OCI-LY7 (cell line): ENCODE measurements around the gene BMP4.

Source experiments
- EZH2phosphoT487 ChIP-seq: fragments of 200-600 bp; sonication (generic); IDR thresholded peaks from 2 replicates; pipeline ENCODE4 v1.6.1; 2018; ENCODE audit warnings: low read depth, borderline replicate concordance, mild to moderate bottlenecking, mixed run types, antibody characterized with exemption, low read length, moderate library complexity, mixed read lengths
- TF ChIP-seq, protein P1 (sequence below): fragments of 200-600 bp; sonication (generic); conservative IDR thresholded peaks from 2 replicates; pipeline ENCODE4 v1.5.1; 2014; ENCODE audit warnings: mild to moderate bottlenecking, antibody characterized with exemption, low read length, moderate library complexity, mixed read lengths

GRCh38 chr14:53957739-53958138 is 1.1 kb upstream of the BMP4 start:
- TF ChIP-seq EZH2phosphoT487, result no peak
- TF ChIP-seq, protein P1, sequence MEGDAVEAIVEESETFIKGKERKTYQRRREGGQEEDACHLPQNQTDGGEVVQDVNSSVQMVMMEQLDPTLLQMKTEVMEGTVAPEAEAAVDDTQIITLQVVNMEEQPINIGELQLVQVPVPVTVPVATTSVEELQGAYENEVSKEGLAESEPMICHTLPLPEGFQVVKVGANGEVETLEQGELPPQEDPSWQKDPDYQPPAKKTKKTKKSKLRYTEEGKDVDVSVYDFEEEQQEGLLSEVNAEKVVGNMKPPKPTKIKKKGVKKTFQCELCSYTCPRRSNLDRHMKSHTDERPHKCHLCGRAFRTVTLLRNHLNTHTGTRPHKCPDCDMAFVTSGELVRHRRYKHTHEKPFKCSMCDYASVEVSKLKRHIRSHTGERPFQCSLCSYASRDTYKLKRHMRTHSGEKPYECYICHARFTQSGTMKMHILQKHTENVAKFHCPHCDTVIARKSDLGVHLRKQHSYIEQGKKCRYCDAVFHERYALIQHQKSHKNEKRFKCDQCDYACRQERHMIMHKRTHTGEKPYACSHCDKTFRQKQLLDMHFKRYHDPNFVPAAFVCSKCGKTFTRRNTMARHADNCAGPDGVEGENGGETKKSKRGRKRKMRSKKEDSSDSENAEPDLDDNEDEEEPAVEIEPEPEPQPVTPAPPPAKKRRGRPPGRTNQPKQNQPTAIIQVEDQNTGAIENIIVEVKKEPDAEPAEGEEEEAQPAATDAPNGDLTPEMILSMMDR, result no peak
